Adipocyte (in vitro differentiated cells): Measurements from ENCODE around the gene TMEM184B.

Source experiments
- DNase-seq: peaks from one replicate; pipeline ENCODE4 v3.0.0-alpha.2; 2015; ENCODE audit warnings: low read depth
- H3K27me3 ChIP-seq: replicated peaks from 2 replicates; pipeline ENCODE4 v1.7.0; 2013; ENCODE audit warnings: mild to moderate bottlenecking, low read length, moderate library complexity; ENCODE audit not compliant: control insufficient read depth, insufficient read depth
- H3K36me3 ChIP-seq: 2 replicates; pipeline ENCODE4 v1.7.0; 2013; ENCODE audit warnings: low read length, mild to moderate bottlenecking, moderate library complexity; ENCODE audit not compliant: control insufficient read depth, insufficient read depth, severe bottlenecking
- H3K4me1 ChIP-seq: 2 replicates; pipeline ENCODE4 v1.7.0; 2013; ENCODE audit warnings: mild to moderate bottlenecking, low read length, moderate library complexity; ENCODE audit not compliant: control insufficient read depth, insufficient read depth
- H3K4me3 ChIP-seq: 2 replicates; pipeline ENCODE4 v1.7.0; 2013; ENCODE audit warnings: mild to moderate bottlenecking, low read length, moderate library complexity
- H3K9ac ChIP-seq: 2 replicates; pipeline ENCODE4 v1.7.0; 2013; ENCODE audit warnings: mild to moderate bottlenecking, low read length, moderate library complexity
- H3K9me3 ChIP-seq: 2 replicates; pipeline ENCODE4 v1.7.0; 2013; ENCODE audit warnings: mild to moderate bottlenecking, low read length, moderate library complexity; ENCODE audit not compliant: control insufficient read depth

TMEM184B gene

DNA sequence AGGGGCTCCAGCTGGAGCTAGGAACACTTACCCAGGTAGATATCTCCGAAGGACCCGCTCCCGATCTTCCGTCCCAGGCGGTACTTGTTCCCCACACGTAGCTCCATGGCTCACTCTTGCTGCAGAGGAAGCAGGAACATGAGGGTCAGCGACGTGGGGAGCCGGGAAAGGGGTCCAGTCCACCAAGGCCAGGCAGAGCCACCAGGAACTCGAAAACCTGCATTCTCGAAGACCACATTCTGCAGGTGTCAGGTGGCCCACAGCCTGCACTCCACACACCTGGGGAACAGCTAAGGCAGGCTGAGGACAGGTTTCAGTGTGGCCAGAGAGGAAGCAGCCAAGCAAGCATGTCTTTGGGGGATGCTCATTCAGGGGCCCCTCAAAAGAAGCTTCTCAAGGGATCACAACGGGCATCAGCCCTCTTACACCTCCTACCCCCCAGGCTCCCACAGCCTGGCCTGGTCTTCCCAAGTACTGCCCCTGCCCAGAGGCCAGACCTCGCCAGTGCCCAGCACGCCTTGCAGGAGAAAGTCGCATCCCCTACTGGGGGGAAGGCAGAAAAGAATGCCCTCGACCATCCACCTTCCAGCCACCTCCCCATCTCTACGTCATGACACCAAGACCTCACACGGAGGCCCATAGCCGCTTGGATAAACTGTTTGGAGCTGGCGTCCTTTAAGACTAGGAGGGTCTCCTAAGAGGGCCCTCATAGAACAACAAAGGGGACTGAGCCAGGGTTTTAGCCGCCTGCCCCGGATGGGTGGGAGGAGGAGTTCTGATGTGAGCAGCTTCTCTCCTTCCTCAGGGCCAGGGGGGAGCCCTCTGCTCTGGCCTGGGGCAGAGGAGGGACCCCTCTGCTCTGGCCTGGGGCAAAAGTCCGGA lies 41.5 kb upstream of the TMEM184B start:
- H3K36me3 ChIP-seq: peaks cover 12% of the 10 kb centered on the region
- peak overlapping the region; percentile 99 for H3K4me3 ChIP-seq
- H3K4me1 ChIP-seq: peaks cover 74% of the 10 kb centered on the region
- peak; percentile 45 for DNase-seq
- no peaks in the 10 kb centered on the region for H3K27me3 ChIP-seq
- peak overlapping the region; percentile 97 for H3K9ac ChIP-seq
- H3K9me3 ChIP-seq: no peaks in the 10 kb centered on the region

DNA sequence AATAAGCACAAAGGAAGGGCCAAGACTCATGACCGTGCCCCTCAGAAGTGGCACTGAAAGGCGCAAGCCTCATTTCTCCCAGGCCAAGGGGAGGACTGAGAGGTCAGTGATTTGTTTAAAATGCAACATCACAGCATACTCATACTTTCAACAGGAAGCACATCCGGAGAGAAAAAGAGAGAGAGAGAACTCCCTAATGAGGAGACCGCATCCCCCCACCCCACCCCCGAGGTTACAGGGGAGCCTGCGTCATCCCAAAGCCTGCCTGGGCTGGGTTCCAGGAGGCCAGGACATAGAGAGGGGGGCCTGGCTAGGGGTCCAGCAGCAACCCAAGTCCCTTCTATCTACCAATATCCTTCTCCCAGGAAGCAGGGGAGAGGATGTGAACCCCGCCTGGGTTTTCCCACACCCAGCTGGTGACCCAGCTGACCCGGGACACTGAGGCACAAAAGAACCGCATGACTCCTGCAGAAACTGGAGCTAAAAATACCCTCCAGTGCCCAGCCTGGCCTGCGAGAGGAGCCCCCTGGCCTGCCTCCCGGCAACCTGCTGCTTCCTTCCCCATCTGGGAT lies 40.7 kb upstream of the TMEM184B start:
- H3K27me3 ChIP-seq: no peaks in the 10 kb centered on the region
- H3K4me1 ChIP-seq: peaks cover 76% of the 10 kb centered on the region
- peak; percentile 84 for DNase-seq
- peaks cover 16% of the 10 kb centered on the region for H3K36me3 ChIP-seq
- peak overlapping the region; percentile 97 for H3K9ac ChIP-seq
- no peaks in the 10 kb centered on the region for H3K9me3 ChIP-seq
- H3K4me3 ChIP-seq: peak overlapping the region; percentile 99

- Histone ChIP-seq H3K9me3 (no peaks in the 10 kb centered on the region), H3K27me3 (no peaks in the 10 kb centered on the region), H3K9ac (peak overlapping the region; percentile 97), H3K4me1 (peaks cover 67% of the 10 kb centered on the region), H3K36me3 (peaks cover 26% of the 10 kb centered on the region), H3K4me3 (no peak overlapping the region)
- DNase-seq: peak; percentile 45
These were observed 39.5 kb upstream of the TMEM184B start for GRCh38 chr22:38312261-38312800.

DNA sequence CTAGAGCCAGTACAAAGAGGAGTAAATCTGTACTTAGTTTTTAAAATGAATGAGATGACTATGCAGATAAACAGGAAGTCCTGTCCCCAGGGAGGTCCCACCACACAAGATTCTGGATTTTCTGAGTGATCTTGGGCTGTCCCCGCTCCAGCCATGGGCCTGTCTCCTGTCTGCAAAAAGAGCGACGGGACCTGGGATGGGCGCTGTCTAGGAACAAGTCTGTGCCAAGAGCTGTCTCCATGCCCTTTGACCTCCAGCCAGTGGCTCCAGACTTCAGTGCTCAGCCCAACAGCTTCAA lies 38.5 kb upstream of the TMEM184B start:
- no peak overlapping the region for H3K9ac ChIP-seq
- no peaks in the 10 kb centered on the region for H3K9me3 ChIP-seq
- H3K4me1 ChIP-seq: peaks cover 67% of the 10 kb centered on the region
- no peaks in the 10 kb centered on the region for H3K27me3 ChIP-seq
- DNase-seq: no peak
- peaks cover 26% of the 10 kb centered on the region for H3K36me3 ChIP-seq
- peak overlapping the region; percentile 43 for H3K4me3 ChIP-seq

DNA sequence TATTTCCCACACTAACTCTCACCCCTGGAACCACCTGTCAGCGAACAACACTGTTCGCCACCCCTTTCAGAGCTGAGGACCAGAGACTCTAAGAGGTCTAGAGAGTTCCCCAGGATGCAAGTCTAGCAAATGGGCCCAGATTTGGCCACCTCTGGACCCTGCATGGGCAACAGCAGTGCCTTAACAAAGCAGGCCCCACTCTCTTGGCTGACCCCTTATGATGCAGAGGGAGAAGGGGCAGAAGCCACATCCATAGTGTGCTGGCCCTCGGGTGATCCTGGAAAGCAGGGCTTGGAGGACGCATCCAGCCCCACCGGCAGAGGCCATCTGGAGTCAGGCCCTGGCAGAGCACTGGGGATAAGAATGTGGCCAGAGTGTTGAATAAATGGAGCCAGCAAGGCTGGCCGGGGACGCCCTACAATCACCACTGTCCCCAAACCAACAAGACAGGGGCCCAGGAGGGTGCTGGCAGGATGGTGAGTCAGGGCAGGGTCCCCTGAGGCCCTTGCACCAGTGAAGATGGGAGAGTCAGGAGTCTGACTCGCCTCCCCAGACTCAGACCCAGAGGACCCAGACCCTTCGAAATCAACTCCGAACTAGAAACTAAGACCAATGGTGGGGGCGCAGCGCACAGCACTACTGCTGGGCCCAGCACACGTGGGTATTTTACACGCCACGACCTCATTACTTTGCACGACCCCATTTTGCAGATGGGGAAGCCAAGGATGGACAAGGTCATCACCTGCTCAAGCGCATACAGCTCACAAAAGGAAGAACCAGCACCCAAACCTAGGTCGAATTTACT lies 37.9 kb upstream of the TMEM184B start:
- no peaks in the 10 kb centered on the region for H3K9me3 ChIP-seq
- no peaks in the 10 kb centered on the region for H3K27me3 ChIP-seq
- H3K36me3 ChIP-seq: peaks cover 26% of the 10 kb centered on the region
- H3K4me3 ChIP-seq: peak overlapping the region; percentile 43
- H3K4me1 ChIP-seq: peaks cover 71% of the 10 kb centered on the region
- peak overlapping the region; percentile 55 for H3K9ac ChIP-seq
- no peak for DNase-seq

- DNase-seq: no peak
- Histone ChIP-seq H3K27me3 (no peaks in the 10 kb centered on the region), H3K9ac (peak overlapping the region; percentile 55), H3K4me3 (peak overlapping the region; percentile 43), H3K36me3 (peaks cover 26% of the 10 kb centered on the region), H3K9me3 (no peaks in the 10 kb centered on the region), H3K4me1 (peaks cover 71% of the 10 kb centered on the region)
These were observed 37.1 kb upstream of the TMEM184B start for GRCh38 chr22:38309614-38310517.

- H3K27me3 ChIP-seq: no peaks in the 10 kb centered on the region
- H3K36me3 ChIP-seq: peaks cover 32% of the 10 kb centered on the region
- H3K9ac ChIP-seq: peak overlapping the region; percentile 8
- H3K4me3 ChIP-seq: no peak overlapping the region
- no peaks in the 10 kb centered on the region for H3K9me3 ChIP-seq
- DNase-seq: no peak
- peaks cover 71% of the 10 kb centered on the region for H3K4me1 ChIP-seq
These were observed 36.1 kb upstream of the TMEM184B start for GRCh38 chr22:38308791-38309498.

GRCh38 chr22:38305471-38306448 lies 33.0 kb upstream of the TMEM184B start:
- no peaks in the 10 kb centered on the region for H3K9me3 ChIP-seq
- peaks cover 46% of the 10 kb centered on the region for H3K4me1 ChIP-seq
- H3K4me3 ChIP-seq: peak overlapping the region; percentile 48
- no peak for DNase-seq
- H3K36me3 ChIP-seq: peaks cover 41% of the 10 kb centered on the region
- no peaks in the 10 kb centered on the region for H3K27me3 ChIP-seq
- H3K9ac ChIP-seq: peak overlapping the region; percentile 64

GRCh38 chr22:38304526-38304925 lies 31.7 kb upstream of the TMEM184B start:
- H3K27me3 ChIP-seq: no peaks in the 10 kb centered on the region
- peaks cover 34% of the 10 kb centered on the region for H3K4me1 ChIP-seq
- peak overlapping the region; percentile 18 for H3K4me3 ChIP-seq
- H3K9ac ChIP-seq: peak overlapping the region; percentile 64
- no peaks in the 10 kb centered on the region for H3K9me3 ChIP-seq
- DNase-seq: no peak
- H3K36me3 ChIP-seq: peaks cover 54% of the 10 kb centered on the region
